Liver (tissue), 3 donors: ENCODE measurements around the gene SPP2.

Experiments
- CTCF ChIP-seq: fragments of 150-350 bp; IDR thresholded peaks from 2 replicates; pipeline ENCODE4 v1.5.1; 2017; ENCODE audit warnings: improper control_type of control experiment, low read depth, low read length; ENCODE audit not compliant: missing input control
- EGR1 ChIP-seq, 2 donors: IDR thresholded peaks; 2 replicates each; pipeline ENCODE4 v1.6.1; 2016 to 2018; ENCODE audit warnings: antibody characterized with exemption in 2 of 2, low read depth in 2 of 2
- GABPA ChIP-seq, 2 donors: IDR thresholded peaks in 1 of 2; conservative IDR thresholded peaks in 1 of 2; 2 replicates each; pipeline ENCODE4 v1.6.1; 2016; ENCODE audit warnings: antibody characterized with exemption in 2 of 2, mild to moderate bottlenecking in 1 of 2, moderate library complexity in 1 of 2
- JUND ChIP-seq, 2 donors: IDR thresholded peaks; 2 replicates each; pipeline ENCODE4 v1.6.1; 2016; ENCODE audit warnings: antibody characterized with exemption in 2 of 2
- RAD21 ChIP-seq, 2 donors: IDR thresholded peaks; 2 replicates each; pipeline ENCODE4 v1.6.1; 2016; ENCODE audit warnings: antibody characterized with exemption in 2 of 2, mild to moderate bottlenecking in 2 of 2
- RXRA ChIP-seq, 2 donors: IDR thresholded peaks; 2 replicates each; pipeline ENCODE4 v1.6.1; 2017 to 2018; ENCODE audit warnings: antibody characterized with exemption in 2 of 2, mild to moderate bottlenecking in 1 of 2
- TAF1 ChIP-seq: conservative IDR thresholded peaks from 2 replicates; pipeline ENCODE4 v1.6.1; 2016; ENCODE audit warnings: antibody characterized with exemption, mild to moderate bottlenecking
- YY1 ChIP-seq: IDR thresholded peaks from 2 replicates; pipeline ENCODE4 v1.6.1; 2016; ENCODE audit warnings: antibody characterized with exemption, mild to moderate bottlenecking
- TF ChIP-seq, protein P1 (sequence below): IDR thresholded peaks from 2 replicates; pipeline ENCODE4 v1.6.1; 2016; ENCODE audit warnings: antibody characterized with exemption
- TF ChIP-seq, protein P2 (sequence below): IDR thresholded peaks from 2 replicates; pipeline ENCODE4 v1.6.1; 2016; ENCODE audit warnings: antibody characterized with exemption, mild to moderate bottlenecking
- donor health status: healthy.
- donor health status: healthy.

DNA sequence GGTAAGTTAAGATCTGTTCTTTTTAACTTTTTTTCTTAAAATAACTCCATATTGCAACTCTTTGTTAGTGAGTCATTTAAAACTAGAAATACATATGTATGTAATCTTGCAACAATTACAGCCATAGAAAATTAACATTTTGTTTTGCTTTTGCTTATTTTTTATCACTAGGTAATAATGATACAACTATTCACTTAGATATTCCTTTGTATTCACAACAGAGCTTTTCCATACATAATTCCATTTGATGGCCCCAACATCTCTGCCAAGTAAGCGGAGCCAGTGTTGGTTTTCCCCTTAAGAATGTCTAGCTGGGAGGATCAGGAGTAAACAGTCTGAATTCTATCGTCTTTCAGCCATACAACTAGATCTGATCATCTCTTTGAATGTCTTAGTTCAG, 16.1 kb downstream of the SPP2 start:
- no peak for TF ChIP-seq JUND (IDR thresholded peaks at IDR 0.05)
- no peak for TF ChIP-seq CTCF
- TF ChIP-seq, protein P1, sequence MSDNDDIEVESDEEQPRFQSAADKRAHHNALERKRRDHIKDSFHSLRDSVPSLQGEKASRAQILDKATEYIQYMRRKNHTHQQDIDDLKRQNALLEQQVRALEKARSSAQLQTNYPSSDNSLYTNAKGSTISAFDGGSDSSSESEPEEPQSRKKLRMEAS, result no peak
- no peak for TF ChIP-seq RAD21 (IDR thresholded peaks at IDR 0.05)
- no peak for TF ChIP-seq TAF1
- no peak for TF ChIP-seq YY1
- no peak for TF ChIP-seq EGR1 (IDR thresholded peaks at IDR 0.05; ENCODE audit: low read depth in 2 of 2)
- TF ChIP-seq, protein P2, sequence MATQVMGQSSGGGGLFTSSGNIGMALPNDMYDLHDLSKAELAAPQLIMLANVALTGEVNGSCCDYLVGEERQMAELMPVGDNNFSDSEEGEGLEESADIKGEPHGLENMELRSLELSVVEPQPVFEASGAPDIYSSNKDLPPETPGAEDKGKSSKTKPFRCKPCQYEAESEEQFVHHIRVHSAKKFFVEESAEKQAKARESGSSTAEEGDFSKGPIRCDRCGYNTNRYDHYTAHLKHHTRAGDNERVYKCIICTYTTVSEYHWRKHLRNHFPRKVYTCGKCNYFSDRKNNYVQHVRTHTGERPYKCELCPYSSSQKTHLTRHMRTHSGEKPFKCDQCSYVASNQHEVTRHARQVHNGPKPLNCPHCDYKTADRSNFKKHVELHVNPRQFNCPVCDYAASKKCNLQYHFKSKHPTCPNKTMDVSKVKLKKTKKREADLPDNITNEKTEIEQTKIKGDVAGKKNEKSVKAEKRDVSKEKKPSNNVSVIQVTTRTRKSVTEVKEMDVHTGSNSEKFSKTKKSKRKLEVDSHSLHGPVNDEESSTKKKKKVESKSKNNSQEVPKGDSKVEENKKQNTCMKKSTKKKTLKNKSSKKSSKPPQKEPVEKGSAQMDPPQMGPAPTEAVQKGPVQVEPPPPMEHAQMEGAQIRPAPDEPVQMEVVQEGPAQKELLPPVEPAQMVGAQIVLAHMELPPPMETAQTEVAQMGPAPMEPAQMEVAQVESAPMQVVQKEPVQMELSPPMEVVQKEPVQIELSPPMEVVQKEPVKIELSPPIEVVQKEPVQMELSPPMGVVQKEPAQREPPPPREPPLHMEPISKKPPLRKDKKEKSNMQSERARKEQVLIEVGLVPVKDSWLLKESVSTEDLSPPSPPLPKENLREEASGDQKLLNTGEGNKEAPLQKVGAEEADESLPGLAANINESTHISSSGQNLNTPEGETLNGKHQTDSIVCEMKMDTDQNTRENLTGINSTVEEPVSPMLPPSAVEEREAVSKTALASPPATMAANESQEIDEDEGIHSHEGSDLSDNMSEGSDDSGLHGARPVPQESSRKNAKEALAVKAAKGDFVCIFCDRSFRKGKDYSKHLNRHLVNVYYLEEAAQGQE, result no peak
- no peak for TF ChIP-seq GABPA (IDR thresholded peaks at IDR 0.05 in 1 of 2, conservative IDR thresholded peaks at IDR 0.05 in 1 of 2)
- no peak for TF ChIP-seq RXRA (IDR thresholded peaks at IDR 0.05)
